Stimulated activated CD4-positive, alpha-beta T cell treated with anti-CD3 and anti-CD28 coated beads, Interleukin-4, amount 100 ng/mL, for 1 hour (primary cell): ENCODE measurements around the gene LRRTM4.

Experiments
- DNase-seq: peaks from one replicate; pipeline ENCODE4 v3.0.0-alpha.2; 2020

LRRTM4 gene

GRCh38 chr2:76977846-76978727, 544.1 kb downstream of the LRRTM4 start:
- no peak for DNase-seq

GRCh38 chr2:76975752-76976151, 546.4 kb downstream of the LRRTM4 start:
- DNase-seq, result no peak

GRCh38 chr2:76973610-76974009, 548.6 kb downstream of the LRRTM4 start:
- DNase-seq, result no peak

GRCh38 chr2:76965772-76966171, 556.4 kb downstream of the LRRTM4 start:
- no peak for DNase-seq

GRCh38 chr2:76958749-76959148, 563.4 kb downstream of the LRRTM4 start:
- no peak for DNase-seq

- DNase-seq, result no peak
These were observed 568.3 kb downstream of the LRRTM4 start for GRCh38 chr2:76953733-76954347.

- DNase-seq, result no peak
These were observed 575.5 kb downstream of the LRRTM4 start for GRCh38 chr2:76946631-76947145.

- no peak for DNase-seq
These were observed 581.6 kb downstream of the LRRTM4 start for GRCh38 chr2:76940559-76940958.

GRCh38 chr2:76938153-76938552, 584.0 kb downstream of the LRRTM4 start:
- DNase-seq, result no peak

GRCh38 chr2:76932550-76932949, 589.6 kb downstream of the LRRTM4 start:
- no peak for DNase-seq

GRCh38 chr2:76930056-76930744, 592.0 kb downstream of the LRRTM4 start:
- no peak for DNase-seq

GRCh38 chr2:76928026-76928425, 594.1 kb downstream of the LRRTM4 start:
- DNase-seq, result no peak

- no peak for DNase-seq
These were observed 601.2 kb downstream of the LRRTM4 start for GRCh38 chr2:76921006-76921405.

GRCh38 chr2:76895469-76895868, 626.7 kb downstream of the LRRTM4 start:
- DNase-seq, result no peak

- no peak for DNase-seq
These were observed 651.6 kb downstream of the LRRTM4 start for GRCh38 chr2:76870581-76870980.

- DNase-seq, result no peak
These were observed 652.2 kb downstream of the LRRTM4 start for GRCh38 chr2:76870011-76870410.

- no peak for DNase-seq
These were observed 654.3 kb downstream of the LRRTM4 start for GRCh38 chr2:76867854-76868253.

GRCh38 chr2:76866464-76866863, 655.7 kb downstream of the LRRTM4 start:
- no peak for DNase-seq

- no peak for DNase-seq
These were observed 659.3 kb downstream of the LRRTM4 start for GRCh38 chr2:76862901-76863300.

- DNase-seq, result no peak
These were observed 660.5 kb downstream of the LRRTM4 start for GRCh38 chr2:76861708-76862107.

GRCh38 chr2:76851000-76851399, 671.2 kb downstream of the LRRTM4 start:
- DNase-seq, result no peak

- no peak for DNase-seq
These were observed 673.1 kb downstream of the LRRTM4 start for GRCh38 chr2:76849086-76849485.

GRCh38 chr2:76839826-76840225, 682.4 kb downstream of the LRRTM4 start:
- no peak for DNase-seq
